AG04450 (cell line): ENCODE data around the gene FOCAD. TPM values are rescaled to one million over a fixed set of nuclear protein-coding genes. Genes with fewer than 3 reads are reported as not detected.
A peak's percentile ranks its signal among the peaks of the same experiment; 100 is the strongest.

ENCODE experiments used
- CTCF ChIA-PET: fragments of 300-600, 350-600 bp; formaldehyde crosslinking; extraction: SDS; loops from one replicate; lab custom pipeline; 2022; ENCODE audit warnings: antibody characterized with exemption, inconsistent platforms; lab: Charles Lee
- POLR2A ChIA-PET: fragments of 350-600 bp; formaldehyde crosslinking; extraction: SDS; loops from one replicate; lab custom pipeline; 2021; ENCODE audit warnings: antibody characterized with exemption, inconsistent platforms; lab: Yijun Ruan, JAX
- DNase-seq: peaks from one replicate; pipeline ENCODE4 v3.0.0-alpha.2; 2011; ENCODE audit warnings: low read depth, low spot score
- H3K27ac ChIP-seq: one replicate; pipeline ENCODE4 v1.5.1; 2012; ENCODE audit warnings: low read depth, low read length, control low read depth
- H3K27me3 ChIP-seq: one replicate; pipeline ENCODE4 v1.6.0; 2012; ENCODE audit warnings: low read length; ENCODE audit not compliant: control insufficient read depth, insufficient read depth
- H3K4me3 ChIP-seq: 2 replicates; pipeline ENCODE4 v1.5.1; 2011; ENCODE audit warnings: mild to moderate bottlenecking, low read depth, low read length, control low read depth
- H3K9me3 ChIP-seq: 2 replicates; pipeline ENCODE4 v1.5.1; 2012; ENCODE audit warnings: low read length; ENCODE audit not compliant: control insufficient read depth, insufficient read depth
- polyA plus RNA-seq: library from polyadenylated mRNA; depleted of rRNA; stranded (reverse); fragments of >200 nt; gene quantifications from 2 replicates; pipeline ENCODE4 v1.2.3, GENCODE V29; 2011
- TF ChIP-seq, protein P1 (sequence below): IDR thresholded peaks from 2 replicates; pipeline ENCODE4 v1.5.1; 2011; ENCODE audit warnings: low read depth, low read length, control low read depth, inconsistent platforms

FOCAD gene
- polyA plus RNA-seq, 1 experiment: 49.7 TPM

DNA sequence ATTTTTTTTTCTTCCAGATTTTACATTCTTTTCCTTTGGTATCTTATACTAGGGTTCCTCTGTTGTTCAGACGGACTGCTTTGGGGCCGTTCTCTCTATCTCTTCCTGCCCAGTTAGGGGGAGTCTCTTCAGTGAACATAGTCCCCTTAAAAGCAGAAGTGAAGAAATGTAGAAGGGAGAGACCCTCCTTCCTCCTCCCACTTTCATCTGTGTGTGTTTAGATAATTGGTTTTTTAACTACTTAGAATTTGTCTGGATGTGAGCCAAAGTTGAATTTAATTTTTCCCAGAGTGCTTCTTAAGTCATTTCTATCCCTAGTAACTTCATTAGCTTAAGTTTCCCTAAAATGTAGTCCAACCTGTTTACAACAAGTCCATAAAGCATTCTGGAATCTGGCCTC is 179.9 kb downstream of the FOCAD start:
- no peaks in the 10 kb centered on the region for H3K9me3 ChIP-seq
- ChIA-PET POLR2A (no interaction called here), CTCF (no interaction called here)

DNA sequence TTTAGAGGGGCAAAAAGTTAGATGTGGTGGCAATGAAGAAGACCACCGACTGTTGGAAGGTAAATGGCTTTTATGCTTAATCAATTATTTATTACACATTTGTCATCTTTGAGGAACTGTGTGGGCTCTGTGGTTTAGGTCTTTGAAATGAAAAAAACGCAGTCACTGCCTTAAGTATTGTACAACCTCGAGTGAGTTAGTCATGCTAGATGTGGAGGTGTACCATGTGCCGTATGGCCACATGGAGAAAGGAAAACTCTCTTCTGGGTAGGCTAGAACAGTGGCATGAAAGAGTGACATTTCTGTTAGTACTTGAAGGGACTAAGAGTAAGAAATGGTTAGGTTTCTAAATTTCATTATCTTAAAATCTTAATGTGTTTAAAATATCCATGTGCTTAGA is 181.3 kb downstream of the FOCAD start:
- TF ChIP-seq, protein P1, sequence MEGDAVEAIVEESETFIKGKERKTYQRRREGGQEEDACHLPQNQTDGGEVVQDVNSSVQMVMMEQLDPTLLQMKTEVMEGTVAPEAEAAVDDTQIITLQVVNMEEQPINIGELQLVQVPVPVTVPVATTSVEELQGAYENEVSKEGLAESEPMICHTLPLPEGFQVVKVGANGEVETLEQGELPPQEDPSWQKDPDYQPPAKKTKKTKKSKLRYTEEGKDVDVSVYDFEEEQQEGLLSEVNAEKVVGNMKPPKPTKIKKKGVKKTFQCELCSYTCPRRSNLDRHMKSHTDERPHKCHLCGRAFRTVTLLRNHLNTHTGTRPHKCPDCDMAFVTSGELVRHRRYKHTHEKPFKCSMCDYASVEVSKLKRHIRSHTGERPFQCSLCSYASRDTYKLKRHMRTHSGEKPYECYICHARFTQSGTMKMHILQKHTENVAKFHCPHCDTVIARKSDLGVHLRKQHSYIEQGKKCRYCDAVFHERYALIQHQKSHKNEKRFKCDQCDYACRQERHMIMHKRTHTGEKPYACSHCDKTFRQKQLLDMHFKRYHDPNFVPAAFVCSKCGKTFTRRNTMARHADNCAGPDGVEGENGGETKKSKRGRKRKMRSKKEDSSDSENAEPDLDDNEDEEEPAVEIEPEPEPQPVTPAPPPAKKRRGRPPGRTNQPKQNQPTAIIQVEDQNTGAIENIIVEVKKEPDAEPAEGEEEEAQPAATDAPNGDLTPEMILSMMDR: no peak
- POLR2A ChIA-PET: no interaction called here
- Histone ChIP-seq H3K27me3 (no peaks in the 10 kb centered on the region), H3K9me3 (no peaks in the 10 kb centered on the region), H3K27ac (no peak overlapping the region), H3K4me3 (no peak overlapping the region)
- DNase-seq: no peak
- CTCF ChIA-PET: no interaction called here

More for the DNA sequence above, 179.9 kb downstream of the FOCAD start:
- Histone ChIP-seq H3K4me3 (no peak overlapping the region), H3K27me3 (no peaks in the 10 kb centered on the region), H3K27ac (no peak overlapping the region)
- DNase-seq: no peak
- TF ChIP-seq, protein P1: no peak

DNA sequence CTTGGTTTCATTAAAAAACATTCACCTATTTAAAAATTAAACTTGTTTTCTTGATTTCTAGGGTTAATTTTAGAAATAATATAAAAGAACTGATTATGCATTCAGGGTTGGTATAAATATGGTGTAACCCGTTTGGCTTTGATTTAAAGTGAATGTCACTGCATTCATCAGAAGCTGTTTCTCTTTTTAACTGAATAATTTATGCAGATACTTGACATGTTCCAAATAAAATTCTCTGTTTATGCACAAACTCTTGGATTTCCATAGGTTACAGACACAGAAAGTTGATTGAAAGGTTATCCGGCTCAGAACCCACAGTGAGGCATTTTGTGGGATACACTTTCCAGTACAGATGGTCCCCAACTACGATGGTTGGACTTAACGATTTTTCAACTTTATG is 186.1 kb downstream of the FOCAD start:
- H3K27me3 ChIP-seq: no peaks in the 10 kb centered on the region
- CTCF ChIA-PET: interaction anchor here (1.6 to 4.2 kb wide), 3 partner anchors 14 to 245 kb away, joined by 5 to 21 read pairs (median 6); no protein-coding TSS in a partner anchor
- H3K9me3 ChIP-seq: no peaks in the 10 kb centered on the region
- POLR2A ChIA-PET: no interaction called here
- H3K27ac ChIP-seq: no peak overlapping the region
- TF ChIP-seq, protein P1: no peak
- DNase-seq: no peak
- H3K4me3 ChIP-seq: no peak overlapping the region

DNA sequence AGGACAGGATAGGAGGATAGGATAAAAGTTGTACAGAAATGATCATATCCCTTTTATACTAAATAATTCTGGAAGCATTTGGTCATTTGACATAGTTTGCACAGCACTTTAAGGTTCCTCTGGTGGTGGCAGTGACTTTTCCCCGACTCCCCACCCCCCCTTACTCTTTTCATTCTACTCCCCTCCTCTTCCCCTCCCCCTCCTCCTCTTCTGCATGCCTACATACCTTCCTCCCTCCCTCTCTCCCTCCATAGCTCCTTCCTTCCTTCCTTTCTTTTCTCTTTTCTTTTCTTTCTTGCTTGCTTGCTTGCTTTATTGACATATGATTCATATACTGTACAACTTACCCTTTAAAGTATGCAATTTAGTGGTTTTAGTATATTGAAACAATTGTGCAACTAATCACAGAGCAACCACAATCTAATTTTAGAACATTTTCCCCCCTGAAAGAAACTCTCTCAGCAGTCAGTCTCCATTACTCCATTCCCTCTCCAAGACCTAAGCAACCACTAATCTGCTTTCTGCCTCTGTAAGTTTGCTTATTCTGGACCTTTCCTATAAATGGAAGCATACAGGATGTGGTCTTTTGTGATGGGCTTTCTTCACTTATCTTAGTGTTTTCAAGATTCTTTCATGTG is 188.4 kb downstream of the FOCAD start:
- ChIA-PET POLR2A (interaction anchor here (0.6 kb wide), 1 partner anchor 143 kb away, joined by 3 read pairs; no protein-coding TSS in a partner anchor), CTCF (no interaction called here)
- TF ChIP-seq, protein P1: no peak
- H3K27ac ChIP-seq: no peak overlapping the region
- no peak overlapping the region for H3K4me3 ChIP-seq
- H3K9me3 ChIP-seq: no peaks in the 10 kb centered on the region
- no peaks in the 10 kb centered on the region for H3K27me3 ChIP-seq
- DNase-seq: peak; percentile 67

DNA sequence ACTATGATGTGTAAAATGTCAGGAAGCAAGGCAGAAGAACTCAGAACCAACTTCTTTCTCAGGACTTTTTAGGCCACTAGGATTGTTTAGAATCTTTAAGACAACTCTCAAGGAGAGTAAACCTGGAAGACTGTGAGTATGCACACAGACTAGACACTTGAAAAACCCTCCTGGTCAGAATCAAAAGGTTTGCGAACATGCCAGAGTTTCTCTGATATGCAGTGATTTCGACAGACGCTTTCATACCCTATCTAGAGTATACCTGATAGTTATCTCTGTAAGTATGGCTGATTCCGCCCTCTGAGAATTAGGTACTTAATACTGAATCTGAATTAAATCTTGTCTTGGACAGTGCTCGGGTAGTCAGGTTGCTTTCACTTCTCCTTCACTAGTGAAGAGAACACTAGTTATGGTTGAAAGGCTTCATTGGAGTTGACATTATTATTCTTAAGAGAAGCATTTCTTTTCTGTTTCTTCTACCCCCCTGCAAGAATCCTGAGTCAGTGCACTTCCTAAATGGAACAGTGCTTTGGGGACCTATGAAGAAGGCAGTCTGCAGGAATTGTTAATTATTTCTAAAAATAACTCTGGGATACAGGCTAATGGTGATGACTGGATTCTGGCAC is 189.3 kb downstream of the FOCAD start:
- H3K27ac ChIP-seq: no peak overlapping the region

More for the DNA sequence above, 189.3 kb downstream of the FOCAD start:
- Histone ChIP-seq H3K4me3 (no peak overlapping the region), H3K27me3 (no peaks in the 10 kb centered on the region), H3K9me3 (no peaks in the 10 kb centered on the region)
- POLR2A ChIA-PET: no interaction called here
- no peak for DNase-seq
- TF ChIP-seq, protein P1: no peak
- CTCF ChIA-PET: interaction anchor here (2.7 kb wide), 1 partner anchor 11 kb away, joined by 20 read pairs; no protein-coding TSS in a partner anchor
